ENCODE results near the gene CHST11. TPM values are rescaled to one million over a fixed set of nuclear protein-coding genes. Genes with fewer than 3 reads are reported as not detected.

CHST11 gene
- total and polyA plus RNA-seq, 10 of the 15 experiments (the other 5 are each of a cell fraction or from before 2014, with no cell fraction given): 1.9 to 38.1 (median 17.2) TPM

- no peak for TF ChIP-seq MEF2A (IDR thresholded peaks at IDR 0.05; ENCODE audit: insufficient read depth, low read depth, low read length)
- TF ChIP-seq HCFC1 (IDR thresholded peaks at IDR 0.05; ENCODE audit: low read length): no peak
- TF ChIP-seq RCOR1 (conservative IDR thresholded peaks at IDR 0.05; ENCODE audit: low read depth, low read length): no peak
- no peak for TF ChIP-seq PAX8 (IDR thresholded peaks at IDR 0.05)
- TF ChIP-seq RELA (IDR thresholded peaks at IDR 0.05; ENCODE audit: borderline replicate concordance, partially characterized antibody): no peak
- TF ChIP-seq EED (IDR thresholded peaks at IDR 0.05; ENCODE audit: low read depth): no peak
- 0 out of 2 replicates have a peak, but pooled peaks have one; percentile 14 for TF ChIP-seq NR2C1 (IDR thresholded peaks at IDR 0.05)
Observed at GRCh38 chr12:104473374-104473983, 16.7 kb downstream of the CHST11 start (continued).

GRCh38 chr12:104475271-104475670 is 18.5 kb downstream of the CHST11 start:
- POLR2A ChIA-PET: interaction anchor here (0.6 to 1.1 kb wide), 3 partner anchors 9 to 44 kb away, joined by 3 to 4 read pairs (median 3); no protein-coding TSS in a partner anchor
- in situ Hi-C loops (cut with MboI): no loop called here
- no peak for TF ChIP-seq SP1 (IDR thresholded peaks at IDR 0.05; ENCODE audit: low read depth, low read length)
- TF ChIP-seq CBX5 (IDR thresholded peaks at IDR 0.05; ENCODE audit: low read depth): no peak
- TF ChIP-seq RAD21 (IDR thresholded peaks at IDR 0.05; ENCODE audit: insufficient read depth, low read depth, low read length): no peak
- peaks cover 6% of the 10 kb centered on the region; the same call in 2 of the 3 replicates for H3K9me3 ChIP-seq (replicated peaks; ENCODE audit: control insufficient read depth, insufficient read depth, low read length)
- 95% methylated on average over 1 of the region's 1 CpG for WGBS (ENCODE audit: insufficient coverage, insufficient replicate concordance, low lambda C conversion rate, missing lambda C conversion rate)
- H3K4me3 ChIP-seq: no peak overlapping the region
- no peak overlapping the region for H2AFZ ChIP-seq (ENCODE audit: control insufficient read depth, low read depth, low read length)
- peaks cover 49% of the 10 kb centered on the region for H3K4me1 ChIP-seq (ENCODE audit: control insufficient read depth, insufficient read depth, low read length)
- H4K20me1 ChIP-seq (ENCODE audit: control insufficient read depth, insufficient read depth): no peaks in the 10 kb centered on the region
- SMC1A ChIA-PET (ENCODE audit: uncharacterized antibody, unreplicated experiment): interaction anchor here (0.7 to 1.3 kb wide), 7 partner anchors 9 to 94 kb away, joined by 3 to 10 read pairs (median 4); no protein-coding TSS in a partner anchor
- no peaks in the 10 kb centered on the region; a peak in 1 of 4 replicates for H3K36me3 ChIP-seq (ENCODE audit: control insufficient read depth in 2 of 2, insufficient read depth in 2 of 2, low read length in 1 of 2)
- DNase-seq (ENCODE audit: low read depth, low spot score): no peak
- intact Hi-C loops (cut with micrococcal nuclease; ENCODE audit: unreplicated experiment): loop anchor here (5.0 kb wide), 2 partner anchors 92 to 107 kb away; no protein-coding TSS in a partner anchor
- RAD21 ChIA-PET (ENCODE audit: unreplicated experiment): interaction anchor here (0.7 to 4.3 kb wide), 5 partner anchors 15 to 128 kb away, joined by 3 to 20 read pairs (median 3); no protein-coding TSS in a partner anchor
- no peak overlapping the region for H3K27ac ChIP-seq (ENCODE audit: control insufficient read depth, insufficient read depth)
- CTCF ChIA-PET: interaction anchor here (0.7 kb wide), 1 partner anchor 18 kb away, joined by 4 read pairs; the partner anchor contains the start of gene CHST11
- peaks cover 91% of the 10 kb centered on the region for H3K79me2 ChIP-seq (ENCODE audit: control insufficient read depth, insufficient read depth, low read length)
- H3K4me2 ChIP-seq (ENCODE audit: control insufficient read depth, insufficient read depth): no peak overlapping the region
- no peak for FAIRE-seq
- no peaks in the 10 kb centered on the region for H3K27me3 ChIP-seq (replicated peaks in 1 of 2; ENCODE audit: control insufficient read depth in 2 of 2, insufficient read depth in 2 of 2, low read length in 1 of 2)
- no peak for ATAC-seq
- no TSS peak for BruUV-seq (replicated peaks)
- no peak overlapping the region for H3K9ac ChIP-seq (ENCODE audit: control insufficient read depth, insufficient read depth, low read length)
